ENCODE data around the gene TM2D3.

TM2D3 gene

GRCh38 chr15:101623367-101624304, 28.5 kb downstream of the TM2D3 start:
- DNase-seq (ENCODE audit: low read depth): no peak

GRCh38 chr15:101621961-101622360, 30.2 kb downstream of the TM2D3 start:
- no peak for DNase-seq (ENCODE audit: low read depth)

- DNase-seq (ENCODE audit: low read depth): no peak
Measured at GRCh38 chr15:101620671-101621070, 31.5 kb downstream of the TM2D3 start.

DNA sequence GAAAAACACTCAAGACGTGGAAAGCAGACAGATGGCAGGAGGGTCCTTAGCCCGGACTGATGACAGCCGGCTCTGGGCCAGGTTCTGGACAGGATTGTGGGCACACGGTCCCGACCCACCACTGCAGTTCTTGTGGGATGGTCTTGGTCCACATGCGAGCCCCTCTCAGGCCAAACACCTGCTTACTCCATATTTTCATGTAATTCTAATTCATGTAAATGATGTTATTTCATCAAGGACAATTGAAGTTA, 32.6 kb downstream of the TM2D3 start:
- no peak for DNase-seq (ENCODE audit: low read depth)

DNA sequence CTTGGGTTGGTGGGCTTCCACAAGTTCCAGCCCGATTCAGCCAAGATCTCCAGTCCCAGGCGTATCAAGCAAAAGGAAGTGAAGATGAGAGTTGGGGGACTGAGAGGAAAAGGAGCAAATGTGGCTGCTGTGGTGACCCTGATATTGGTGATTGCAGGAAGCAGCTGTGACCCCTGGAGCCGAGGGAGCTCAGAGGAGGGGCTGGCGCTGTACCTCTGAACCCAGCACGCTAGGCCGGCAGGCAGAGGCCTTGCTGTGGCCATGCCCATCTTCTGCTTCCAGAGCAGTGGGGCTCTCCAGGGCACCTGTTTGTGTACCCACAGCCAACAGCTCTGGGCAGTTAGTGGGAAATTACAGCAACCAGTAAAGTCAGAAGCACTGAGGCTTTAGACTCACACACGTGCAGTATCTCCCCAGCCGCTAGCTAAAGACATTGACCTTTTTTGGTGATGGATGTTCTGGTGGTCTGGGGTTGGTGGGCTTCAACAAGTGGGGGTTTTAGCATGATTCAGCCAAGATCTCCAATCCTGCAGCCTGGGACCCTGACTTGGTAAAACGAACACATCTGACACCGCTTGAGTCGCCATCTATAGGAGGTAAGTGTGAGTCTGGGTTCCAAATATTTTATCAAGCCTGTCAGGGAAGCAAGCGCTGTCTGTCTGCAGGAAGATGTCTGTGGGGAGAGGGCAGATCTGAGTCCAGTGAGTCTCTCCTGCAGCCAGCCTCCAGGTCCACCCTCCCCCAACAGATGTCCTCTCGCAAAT, 33.1 kb downstream of the TM2D3 start:
- DNase-seq (ENCODE audit: low read depth): no peak

DNA sequence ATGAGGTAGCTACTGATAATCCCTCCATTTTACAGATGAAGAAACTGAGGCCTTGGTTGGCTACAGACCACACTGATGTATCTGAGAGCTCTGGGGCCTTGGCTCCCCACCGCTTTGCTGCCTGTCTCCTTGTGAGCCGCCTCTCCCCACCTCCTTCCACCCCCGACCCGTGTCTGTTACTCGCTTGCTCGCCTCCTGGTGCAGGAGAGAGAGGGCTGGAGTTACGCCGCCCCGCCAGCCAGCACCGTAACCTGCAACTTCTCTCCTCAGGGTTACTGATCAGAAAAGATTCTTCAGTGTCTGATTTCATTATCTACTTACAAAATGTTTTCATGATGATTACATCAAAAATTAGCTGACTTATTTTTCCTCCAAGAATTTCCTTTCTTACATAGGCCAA, 34.1 kb downstream of the TM2D3 start:
- DNase-seq (ENCODE audit: low read depth): no peak

DNA sequence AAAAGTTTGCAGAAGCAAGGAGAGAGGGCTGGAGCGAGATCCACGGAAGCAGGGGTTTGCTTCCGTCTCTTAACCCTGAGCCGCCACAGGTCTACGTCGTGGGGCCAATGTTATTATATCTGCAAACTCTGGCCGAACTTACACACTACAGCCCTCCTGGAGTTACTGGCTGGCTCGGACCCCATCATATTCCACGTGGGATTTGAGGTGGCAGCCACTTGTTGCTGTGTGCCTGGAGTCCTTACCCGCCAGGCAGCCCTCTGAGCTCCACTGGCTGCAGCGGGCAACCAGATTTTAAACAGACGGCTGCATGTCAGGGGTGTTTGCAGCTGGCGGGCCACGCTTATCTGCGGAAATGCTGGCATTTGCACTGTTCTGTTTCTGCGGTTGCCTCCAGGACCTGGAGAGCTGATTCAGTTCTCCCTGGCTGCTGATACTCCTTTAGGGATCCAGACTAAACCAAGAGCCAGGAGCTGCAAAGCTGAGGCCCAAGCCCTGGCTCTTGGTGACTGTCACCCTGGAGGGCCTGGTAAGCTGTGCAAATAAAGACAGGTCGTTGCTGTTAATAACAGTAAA, 34.7 kb downstream of the TM2D3 start:
- DNase-seq (ENCODE audit: low read depth): no peak

DNA sequence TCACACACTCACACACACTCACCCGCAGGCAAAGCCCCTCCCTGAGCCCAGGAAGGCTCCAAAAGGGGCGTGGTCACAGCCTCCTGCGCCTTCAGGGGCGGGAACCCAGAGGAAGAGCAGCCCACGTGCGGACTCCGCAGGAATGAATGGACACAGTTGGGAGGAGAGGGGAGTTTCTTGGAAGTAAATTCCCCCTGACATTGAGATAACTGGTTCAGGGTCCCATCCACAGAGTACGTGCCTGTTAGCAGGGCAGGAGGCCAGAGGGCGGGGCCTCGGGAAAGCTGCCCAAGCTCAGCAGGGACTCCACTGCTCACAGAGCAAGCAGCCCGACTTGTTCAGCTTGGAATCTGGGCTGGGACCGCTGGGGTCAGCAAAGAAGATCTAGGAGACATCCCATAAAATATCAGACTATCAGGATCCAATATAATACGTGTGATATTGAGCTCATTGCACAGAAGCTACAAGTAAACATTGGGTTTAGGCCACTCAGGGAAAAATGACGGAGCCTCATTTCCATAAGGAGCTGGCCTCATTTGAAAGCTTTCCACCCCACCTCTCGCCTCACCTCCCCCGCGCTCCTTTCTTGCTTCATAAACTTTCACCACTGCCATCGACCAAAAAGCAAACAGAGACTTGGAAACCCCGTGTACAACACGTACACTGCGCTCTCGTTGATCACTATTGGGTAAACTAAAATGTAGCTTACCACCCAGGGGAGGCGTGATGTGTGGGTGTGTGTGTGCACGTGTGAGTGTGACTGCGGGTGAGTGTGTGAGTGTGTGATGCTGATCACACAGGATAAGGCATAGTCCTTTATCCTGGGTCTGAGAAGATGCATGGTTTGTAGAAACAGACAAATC, 36.0 kb downstream of the TM2D3 start:
- peak; percentile 34 for DNase-seq (ENCODE audit: low read depth)

DNA sequence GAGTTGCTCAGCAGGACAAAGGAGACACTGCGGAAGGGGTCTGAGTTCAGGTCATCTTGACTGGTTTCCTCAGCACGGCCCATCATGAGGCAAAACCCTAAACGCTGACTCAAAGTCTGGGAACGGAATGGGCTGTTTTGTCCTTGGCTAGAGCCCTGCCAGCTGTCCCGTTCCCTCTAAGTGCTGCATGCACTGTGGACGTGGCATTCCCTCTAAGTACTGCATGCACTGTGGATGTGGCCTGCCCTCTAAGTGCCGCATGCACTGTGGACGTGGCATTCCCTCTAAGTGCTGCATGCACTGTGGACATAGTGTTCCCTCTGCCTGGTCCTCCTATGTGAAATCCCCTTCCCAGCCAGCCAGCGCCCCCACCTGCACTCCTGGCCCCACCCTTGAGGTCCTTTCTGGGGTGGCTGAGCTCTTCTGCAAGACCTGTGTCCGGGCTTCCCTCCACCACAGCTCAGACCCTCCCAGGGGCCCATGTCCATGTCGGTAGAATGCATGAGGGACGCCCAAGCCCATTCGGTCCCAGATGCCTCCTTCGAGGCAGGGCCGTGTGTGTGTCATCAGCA, 36.7 kb downstream of the TM2D3 start:
- DNase-seq (ENCODE audit: low read depth): peak; percentile 16

DNA sequence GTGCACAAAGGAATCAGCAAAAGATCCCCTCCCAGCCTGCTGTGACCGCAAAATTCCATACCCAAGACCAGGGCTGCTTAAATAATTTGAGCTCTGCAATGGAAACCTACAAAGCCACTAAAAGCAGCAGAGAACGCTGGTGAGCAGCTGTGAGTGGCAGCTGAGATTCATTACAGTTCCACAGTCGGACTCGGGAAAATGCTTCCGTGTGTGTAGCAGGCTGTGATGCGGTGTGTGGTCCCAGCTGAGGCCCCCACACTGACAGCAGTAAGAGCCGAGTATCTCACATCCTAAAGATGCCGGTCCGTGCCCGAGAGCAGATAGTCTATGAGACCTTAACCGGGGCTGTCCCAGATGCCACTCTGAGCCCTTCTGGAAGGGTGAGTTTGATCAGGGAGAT, 37.4 kb downstream of the TM2D3 start:
- DNase-seq (ENCODE audit: low read depth): no peak

GRCh38 chr15:101614001-101614585, 38.1 kb downstream of the TM2D3 start:
- no peak for DNase-seq (ENCODE audit: low read depth)

- DNase-seq (ENCODE audit: low read depth): no peak
Measured at GRCh38 chr15:101613130-101614000, 38.8 kb downstream of the TM2D3 start.

DNA sequence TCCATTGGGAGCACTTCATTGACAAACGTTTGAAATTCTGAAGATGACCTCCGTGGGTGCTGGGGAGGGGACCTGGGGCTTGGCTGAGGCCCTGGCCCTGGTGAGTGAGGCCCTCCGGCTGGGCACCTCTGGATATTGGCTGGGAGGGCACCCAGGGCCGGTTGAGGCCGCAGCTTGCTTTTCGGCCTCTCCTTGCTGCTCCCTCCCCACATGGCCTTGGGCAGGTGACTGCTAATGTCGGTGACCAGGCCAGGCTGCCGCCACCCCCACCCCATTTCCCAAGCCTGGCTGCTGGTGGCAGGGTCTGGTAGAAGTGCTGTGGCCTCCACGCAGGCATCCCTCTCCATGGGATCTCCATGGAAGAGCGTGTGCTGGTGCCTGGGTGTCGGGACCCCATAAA, 39.5 kb downstream of the TM2D3 start:
- DNase-seq (ENCODE audit: low read depth): no peak

DNA sequence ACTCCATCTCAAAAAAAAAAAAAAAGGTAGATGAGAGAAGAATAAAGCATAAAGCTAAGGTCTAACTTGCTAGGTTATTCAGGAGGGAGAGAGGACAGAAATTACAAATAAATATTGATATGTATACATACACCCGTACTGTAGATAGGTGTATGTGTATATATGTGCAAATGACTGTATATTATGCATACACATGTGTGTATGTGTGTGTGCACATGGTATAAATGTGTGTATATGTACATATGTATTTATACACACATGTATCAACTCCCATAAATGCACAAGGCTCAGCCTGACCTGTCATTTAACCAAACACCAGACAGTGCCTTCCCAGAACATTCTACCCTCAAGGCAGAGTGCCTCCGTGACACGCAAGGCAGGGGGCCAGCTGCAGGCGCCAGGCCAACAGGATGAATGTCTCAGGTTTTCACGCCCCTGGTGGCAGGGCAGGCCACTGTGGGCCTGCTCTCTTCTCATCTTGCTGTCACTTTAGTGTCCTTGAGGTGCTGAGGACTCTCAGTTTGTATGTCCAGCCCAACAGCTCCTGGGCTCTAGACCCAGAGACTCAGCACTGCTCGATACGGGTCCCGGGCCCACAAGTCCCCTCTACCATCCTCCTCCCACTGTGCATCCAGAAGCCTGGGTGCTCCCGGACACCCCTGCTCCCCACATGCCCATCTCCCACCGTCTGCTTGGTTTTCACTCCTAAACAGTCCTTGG, 40.4 kb downstream of the TM2D3 start:
- no peak for DNase-seq (ENCODE audit: low read depth)

GRCh38 chr15:101611007-101611406, 41.2 kb downstream of the TM2D3 start:
- DNase-seq (ENCODE audit: low read depth): no peak

GRCh38 chr15:101610611-101611000, 41.6 kb downstream of the TM2D3 start:
- DNase-seq (ENCODE audit: low read depth): no peak

DNA sequence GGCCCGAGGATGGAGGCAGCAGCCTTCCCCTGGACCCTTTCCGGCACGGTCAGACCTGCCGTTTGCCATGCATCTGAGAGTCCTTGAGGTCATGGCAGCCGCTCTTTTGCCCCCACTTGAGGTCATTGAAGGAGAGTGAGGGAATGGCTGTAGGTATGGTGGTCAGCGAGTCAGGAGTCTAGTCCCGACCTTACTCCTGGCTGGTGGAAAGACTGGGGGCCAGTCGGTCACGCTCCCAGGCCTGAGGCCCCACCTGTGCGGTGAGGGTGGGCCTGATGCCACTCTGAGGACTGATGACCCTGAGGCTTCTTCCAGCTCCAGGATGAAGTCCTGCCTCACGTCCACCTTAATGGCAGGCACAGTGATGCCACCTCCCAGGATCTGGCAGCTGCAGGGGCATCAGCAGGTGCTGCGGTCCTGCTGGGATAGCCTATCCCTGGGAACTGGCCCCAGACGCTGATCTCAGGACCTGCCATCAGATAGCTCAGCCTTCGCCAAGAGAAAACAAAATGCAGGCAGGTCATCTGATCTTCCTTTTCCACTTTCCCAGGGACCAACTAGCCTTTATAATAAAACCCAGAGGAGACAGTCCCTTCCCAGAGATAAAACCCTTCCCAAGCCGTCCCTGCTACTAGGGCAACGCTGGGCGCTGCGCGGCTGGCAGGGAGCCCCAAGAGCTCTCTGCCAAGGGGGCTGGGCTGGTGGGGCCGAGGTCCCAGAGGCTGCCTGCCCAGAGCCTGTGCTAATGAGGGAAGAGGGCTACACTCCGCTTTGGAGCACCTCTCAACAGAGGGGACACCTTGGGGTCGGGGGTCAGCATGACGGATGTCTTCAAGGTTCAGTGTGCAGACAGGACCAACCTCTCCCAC, 42.2 kb downstream of the TM2D3 start:
- DNase-seq (ENCODE audit: low read depth): no peak

DNA sequence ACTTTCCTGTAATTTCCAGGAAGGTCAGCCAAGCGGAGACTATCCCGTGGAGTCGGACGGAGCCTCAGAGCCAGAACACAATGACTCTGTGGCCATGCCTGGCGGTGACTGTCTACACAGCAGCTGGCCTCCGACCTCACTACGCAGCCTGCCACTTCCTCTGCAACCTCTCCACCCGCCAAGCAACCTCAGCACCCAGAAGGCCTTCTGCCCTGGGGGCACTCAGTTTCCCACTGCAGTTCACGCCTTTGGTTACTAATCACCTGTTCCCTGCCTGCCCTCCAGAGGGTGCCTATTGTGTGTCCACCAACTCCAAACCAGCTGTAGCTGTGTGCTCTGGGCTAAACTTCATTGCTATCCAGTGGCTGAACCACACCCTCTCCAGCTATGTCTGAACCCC, 44.0 kb downstream of the TM2D3 start:
- DNase-seq (ENCODE audit: low read depth): no peak

GRCh38 chr15:101607108-101607507, 45.1 kb downstream of the TM2D3 start:
- no peak for DNase-seq (ENCODE audit: low read depth)

Data from fibroblast of gingiva (primary cell).